ENCODE data around the gene CASP10. TPM values are rescaled to one million over a fixed set of nuclear protein-coding genes. Genes with fewer than 3 reads are reported as not detected.

Gene CASP10
- total and polyA plus RNA-seq, 2 of the 8 experiments (the other 6 are each of a cell fraction or from before 2014, with no cell fraction given), result 2.3 to 4.0 TPM

DNA sequence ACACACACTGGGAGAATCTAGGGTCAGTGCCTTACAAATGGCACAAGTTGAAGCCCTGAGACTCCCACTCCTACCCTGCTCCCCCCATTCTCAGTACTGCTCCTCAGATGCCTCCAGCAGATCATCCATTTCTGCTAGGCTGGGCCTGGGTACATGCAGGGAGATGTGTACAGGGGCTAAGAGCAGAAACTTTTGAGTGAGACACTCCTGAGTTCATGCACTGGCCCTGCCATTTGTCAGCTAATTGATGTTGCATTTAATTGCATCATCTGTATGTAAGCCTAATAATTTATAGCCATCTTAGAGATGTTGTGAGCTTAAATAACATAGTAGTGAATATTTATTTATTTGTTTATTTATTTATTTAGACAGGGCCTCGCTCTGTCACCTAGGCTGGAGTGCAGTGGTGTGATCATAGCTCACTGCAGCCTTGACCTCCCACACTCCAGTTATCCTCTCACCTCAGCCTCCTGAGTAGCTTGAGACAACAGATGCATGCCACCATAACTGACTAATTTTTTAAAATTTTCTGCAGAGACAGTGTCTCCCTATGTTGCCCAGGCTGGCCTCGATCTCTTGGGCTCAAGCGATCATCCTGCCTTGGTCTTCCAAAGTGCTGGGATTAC is 72.6 kb downstream of the CASP10 start (continued):
- TF ChIP-seq CHD7 (IDR thresholded peaks at IDR 0.05; ENCODE audit: insufficient replicate concordance, low read length) (no peak), POU5F1 (IDR thresholded peaks at IDR 0.05; ENCODE audit: low read depth, low read length) (no peak), BRCA1 (IDR thresholded peaks at IDR 0.05; ENCODE audit: low read depth, low read length) (no peak), SAP30 (IDR thresholded peaks at IDR 0.05; ENCODE audit: insufficient read depth, insufficient replicate concordance, low read length) (no peak), USF2 (IDR thresholded peaks at IDR 0.05; ENCODE audit: low read length) (no peak), FOSL1 (IDR thresholded peaks at IDR 0.05; ENCODE audit: insufficient read depth, low read depth, low read length) (no peak)

All from H1 (cell line).